ENCODE data around the gene CSKMT. TPM values are rescaled to one million over a fixed set of nuclear protein-coding genes. Genes with fewer than 3 reads are reported as not detected.

CSKMT gene
- total RNA-seq, 1 experiment from 2014 or later = 63.5 TPM

DNA sequence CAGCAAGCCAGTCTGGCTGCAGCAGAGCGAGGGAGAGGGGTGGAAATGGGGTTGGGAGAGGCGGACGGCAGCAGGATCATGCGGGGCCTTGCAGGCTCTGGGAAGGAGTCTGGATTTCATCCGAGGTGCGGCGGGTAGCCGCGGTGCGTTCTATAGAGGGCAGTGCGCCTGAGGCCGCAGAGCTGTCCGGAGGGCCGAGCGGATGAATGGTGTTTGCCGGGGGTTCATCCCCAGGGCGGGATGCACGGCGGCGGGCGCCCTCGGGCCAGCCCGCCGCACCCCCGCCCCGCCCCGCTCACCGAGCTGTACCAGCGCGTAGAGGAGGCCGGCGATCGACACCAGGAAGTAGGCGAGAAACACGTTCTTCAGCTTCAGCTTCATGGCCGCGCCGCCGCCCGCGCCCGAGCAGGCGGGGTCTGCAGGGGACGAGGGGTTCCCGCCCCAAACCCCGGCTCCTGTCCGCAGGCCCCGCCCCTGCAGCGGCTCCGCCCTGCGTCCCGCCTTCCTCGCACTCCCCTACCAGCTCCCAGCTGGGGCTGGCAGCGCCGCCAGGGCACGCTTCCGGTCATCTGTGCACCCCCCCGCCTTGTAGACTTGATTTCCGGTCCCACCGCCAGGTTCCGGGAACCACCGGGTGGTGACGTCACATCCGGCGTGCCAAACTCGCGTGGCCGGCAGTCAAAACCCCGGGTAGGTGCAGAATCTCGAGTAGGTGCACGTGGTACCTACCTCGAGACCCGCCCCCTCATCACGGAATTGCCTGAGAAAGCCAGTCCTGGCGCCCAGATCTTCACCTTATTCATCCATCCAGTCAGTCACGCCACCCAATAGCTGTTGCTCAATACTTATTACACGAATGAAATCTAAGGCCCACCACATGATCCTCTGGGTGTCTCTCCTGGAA lies 43.3 kb upstream of the CSKMT start, which contains the start of gene B3GAT3:
Gene B3GAT3 (minus strand): TSS at position 420 of the 904 bp plus-strand sequence. CDS start 39 bp downstream, at position 381.
- Histone ChIP-seq H3K9me2 (ENCODE audit: insufficient read depth) (no peaks in the 10 kb centered on the region), H3K4me2 (ENCODE audit: low read length) (peak within 1 kb of the TSS; percentile 87), H3K4me3 (replicated peaks in 1 of 2; ENCODE audit: low read depth in 1 of 2, low read length in 2 of 2) (peak within 1 kb of the TSS; percentile 96 to 98), H3K9me3 (ENCODE audit: control insufficient read depth in 1 of 2, insufficient read depth in 1 of 2, low read depth in 1 of 2, low read length in 2 of 2) (no peaks in the 10 kb centered on the region), H3K27ac (ENCODE audit: low read depth, low read length) (peak within 1 kb of the TSS; percentile 75), H3K9ac (ENCODE audit: low read length) (peak within 1 kb of the TSS; percentile 94), H2AFZ (ENCODE audit: low read depth, low read length, poor library complexity, severe bottlenecking) (no peak within 1 kb of the TSS), H3K27me3 (ENCODE audit: insufficient read depth, low read length) (no peaks in the 10 kb centered on the region), H3K79me2 (ENCODE audit: insufficient read depth, low read length) (peaks cover 15% of the 10 kb centered on the region), H3K4me1 (ENCODE audit: control insufficient read depth in 1 of 2, insufficient read depth in 2 of 2, low read length in 2 of 2) (peaks cover 12 to 20% of the 10 kb centered on the region in 2 experiments), H3K36me3 (ENCODE audit: control insufficient read depth in 1 of 2, insufficient read depth in 2 of 2, low read length in 2 of 2) (peaks cover 14 to 18% of the 10 kb centered on the region in 2 experiments; a peak in 3 of 4 replicates), H4K20me1 (ENCODE audit: insufficient read depth) (no peaks in the 10 kb centered on the region)
- peak; percentile 99 for DNase-seq (ENCODE audit: low read depth, low spot score)
- intact Hi-C loops (cut with micrococcal nuclease) = no loop called here
- CTCF ChIA-PET = interaction anchor here (1.0 to 3.0 kb wide), 5 partner anchors 10 to 227 kb away, joined by 4 to 16 read pairs (median 8); partner anchors contain the start of genes EML3, MTA2, ROM1 and TUT1
- peak; percentile 96 for ATAC-seq
- POLR2A ChIA-PET = interaction anchor here (0.8 to 3.0 kb wide), 13 partner anchors 9 to 219 kb away, joined by 3 to 19 read pairs (median 4); partner anchors contain the start of genes C11orf98, CSKMT, EML3 and GANAB
- RAD21 ChIA-PET (ENCODE audit: low non-redundant PET in 1 of 2, low total read pairs in 2 of 2, uncharacterized antibody in 2 of 2, unreplicated experiment in 2 of 2) = interaction anchor here (0.6 to 1.1 kb wide), 2 partner anchors 20 to 200 kb away, joined by 3 to 5 read pairs; partner anchors contain the start of gene MTA2 (in 1 of the 2)
- BruUV-seq (replicated peaks) = no TSS peak
- TF ChIP-seq CEBPB (IDR thresholded peaks at IDR 0.05; ENCODE audit: low read depth) (no peak; the same call in 1 of the 2 replicates), FOSL1 (IDR thresholded peaks at IDR 0.05; ENCODE audit: low read depth) (no peak), POLR2AphosphoS5 (IDR thresholded peaks at IDR 0.05; ENCODE audit: low read depth, low read length) (peak; percentile 92), SP1 (IDR thresholded peaks at IDR 0.05; ENCODE audit: low read depth) (peak; percentile 86), SIN3A (IDR thresholded peaks at IDR 0.05; ENCODE audit: low read depth) (peak; percentile 99), ZFX (IDR thresholded peaks at IDR 0.05) (peak; percentile 77), ELF1 (IDR thresholded peaks at IDR 0.05; ENCODE audit: borderline replicate concordance, low read depth) (peak; percentile 88; the same call in 1 of the 2 replicates), RAD21 (IDR thresholded peaks at IDR 0.05; ENCODE audit: low read depth) (no peak), YY1 (IDR thresholded peaks at IDR 0.05; ENCODE audit: extremely low read depth, insufficient replicate concordance, low read depth, low read length) (peak; percentile 61), TCF7L2 (IDR thresholded peaks at IDR 0.05; ENCODE audit: borderline replicate concordance, extremely low read depth, insufficient read depth, insufficient read length) (peak; percentile 61), CBX3 (IDR thresholded peaks at IDR 0.05; ENCODE audit: low read depth) (peak; percentile 89; the same call in 1 of the 2 replicates), EGR1 (IDR thresholded peaks at IDR 0.05; ENCODE audit: low read depth) (peak; percentile 71), SRF (IDR thresholded peaks at IDR 0.05; ENCODE audit: low read depth) (no peak)
- TF ChIP-seq, protein P1, sequence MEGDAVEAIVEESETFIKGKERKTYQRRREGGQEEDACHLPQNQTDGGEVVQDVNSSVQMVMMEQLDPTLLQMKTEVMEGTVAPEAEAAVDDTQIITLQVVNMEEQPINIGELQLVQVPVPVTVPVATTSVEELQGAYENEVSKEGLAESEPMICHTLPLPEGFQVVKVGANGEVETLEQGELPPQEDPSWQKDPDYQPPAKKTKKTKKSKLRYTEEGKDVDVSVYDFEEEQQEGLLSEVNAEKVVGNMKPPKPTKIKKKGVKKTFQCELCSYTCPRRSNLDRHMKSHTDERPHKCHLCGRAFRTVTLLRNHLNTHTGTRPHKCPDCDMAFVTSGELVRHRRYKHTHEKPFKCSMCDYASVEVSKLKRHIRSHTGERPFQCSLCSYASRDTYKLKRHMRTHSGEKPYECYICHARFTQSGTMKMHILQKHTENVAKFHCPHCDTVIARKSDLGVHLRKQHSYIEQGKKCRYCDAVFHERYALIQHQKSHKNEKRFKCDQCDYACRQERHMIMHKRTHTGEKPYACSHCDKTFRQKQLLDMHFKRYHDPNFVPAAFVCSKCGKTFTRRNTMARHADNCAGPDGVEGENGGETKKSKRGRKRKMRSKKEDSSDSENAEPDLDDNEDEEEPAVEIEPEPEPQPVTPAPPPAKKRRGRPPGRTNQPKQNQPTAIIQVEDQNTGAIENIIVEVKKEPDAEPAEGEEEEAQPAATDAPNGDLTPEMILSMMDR (IDR thresholded peaks at IDR 0.05 in 2 of 3, conservative IDR thresholded peaks at IDR 0.05 in 1 of 3; ENCODE audit: borderline replicate concordance in 1 of 3, insufficient read depth in 1 of 3, low read depth in 2 of 3, low read length in 2 of 3) = no peak
- TF ChIP-seq, protein P2, sequence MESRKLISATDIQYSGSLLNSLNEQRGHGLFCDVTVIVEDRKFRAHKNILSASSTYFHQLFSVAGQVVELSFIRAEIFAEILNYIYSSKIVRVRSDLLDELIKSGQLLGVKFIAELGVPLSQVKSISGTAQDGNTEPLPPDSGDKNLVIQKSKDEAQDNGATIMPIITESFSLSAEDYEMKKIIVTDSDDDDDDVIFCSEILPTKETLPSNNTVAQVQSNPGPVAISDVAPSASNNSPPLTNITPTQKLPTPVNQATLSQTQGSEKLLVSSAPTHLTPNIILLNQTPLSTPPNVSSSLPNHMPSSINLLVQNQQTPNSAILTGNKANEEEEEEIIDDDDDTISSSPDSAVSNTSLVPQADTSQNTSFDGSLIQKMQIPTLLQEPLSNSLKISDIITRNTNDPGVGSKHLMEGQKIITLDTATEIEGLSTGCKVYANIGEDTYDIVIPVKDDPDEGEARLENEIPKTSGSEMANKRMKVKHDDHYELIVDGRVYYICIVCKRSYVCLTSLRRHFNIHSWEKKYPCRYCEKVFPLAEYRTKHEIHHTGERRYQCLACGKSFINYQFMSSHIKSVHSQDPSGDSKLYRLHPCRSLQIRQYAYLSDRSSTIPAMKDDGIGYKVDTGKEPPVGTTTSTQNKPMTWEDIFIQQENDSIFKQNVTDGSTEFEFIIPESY (IDR thresholded peaks at IDR 0.05; ENCODE audit: extremely low read depth, insufficient replicate concordance, low read length) = peak; percentile 58
- TF ChIP-seq, protein P3, sequence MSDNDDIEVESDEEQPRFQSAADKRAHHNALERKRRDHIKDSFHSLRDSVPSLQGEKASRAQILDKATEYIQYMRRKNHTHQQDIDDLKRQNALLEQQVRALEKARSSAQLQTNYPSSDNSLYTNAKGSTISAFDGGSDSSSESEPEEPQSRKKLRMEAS (IDR thresholded peaks at IDR 0.05) = peak; percentile 99
- TF ChIP-seq, protein P4, sequence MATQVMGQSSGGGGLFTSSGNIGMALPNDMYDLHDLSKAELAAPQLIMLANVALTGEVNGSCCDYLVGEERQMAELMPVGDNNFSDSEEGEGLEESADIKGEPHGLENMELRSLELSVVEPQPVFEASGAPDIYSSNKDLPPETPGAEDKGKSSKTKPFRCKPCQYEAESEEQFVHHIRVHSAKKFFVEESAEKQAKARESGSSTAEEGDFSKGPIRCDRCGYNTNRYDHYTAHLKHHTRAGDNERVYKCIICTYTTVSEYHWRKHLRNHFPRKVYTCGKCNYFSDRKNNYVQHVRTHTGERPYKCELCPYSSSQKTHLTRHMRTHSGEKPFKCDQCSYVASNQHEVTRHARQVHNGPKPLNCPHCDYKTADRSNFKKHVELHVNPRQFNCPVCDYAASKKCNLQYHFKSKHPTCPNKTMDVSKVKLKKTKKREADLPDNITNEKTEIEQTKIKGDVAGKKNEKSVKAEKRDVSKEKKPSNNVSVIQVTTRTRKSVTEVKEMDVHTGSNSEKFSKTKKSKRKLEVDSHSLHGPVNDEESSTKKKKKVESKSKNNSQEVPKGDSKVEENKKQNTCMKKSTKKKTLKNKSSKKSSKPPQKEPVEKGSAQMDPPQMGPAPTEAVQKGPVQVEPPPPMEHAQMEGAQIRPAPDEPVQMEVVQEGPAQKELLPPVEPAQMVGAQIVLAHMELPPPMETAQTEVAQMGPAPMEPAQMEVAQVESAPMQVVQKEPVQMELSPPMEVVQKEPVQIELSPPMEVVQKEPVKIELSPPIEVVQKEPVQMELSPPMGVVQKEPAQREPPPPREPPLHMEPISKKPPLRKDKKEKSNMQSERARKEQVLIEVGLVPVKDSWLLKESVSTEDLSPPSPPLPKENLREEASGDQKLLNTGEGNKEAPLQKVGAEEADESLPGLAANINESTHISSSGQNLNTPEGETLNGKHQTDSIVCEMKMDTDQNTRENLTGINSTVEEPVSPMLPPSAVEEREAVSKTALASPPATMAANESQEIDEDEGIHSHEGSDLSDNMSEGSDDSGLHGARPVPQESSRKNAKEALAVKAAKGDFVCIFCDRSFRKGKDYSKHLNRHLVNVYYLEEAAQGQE (IDR thresholded peaks at IDR 0.05; ENCODE audit: low read depth) = no peak

All from HCT116 (cell line).